Esophagus muscularis mucosa (tissue), 4 donors: ENCODE measurements around the gene ASS1. TPM values are rescaled to one million over a fixed set of nuclear protein-coding genes. Genes with fewer than 3 reads are reported as not detected.

Source experiments
- DNase-seq: peaks from one replicate; pipeline ENCODE4 v3.0.0-alpha.2; 2017; ENCODE audit errors: extremely low spot score
- H3K27ac ChIP-seq, 4 donors: fragments of 200-600 bp; sonication (generic); replicated peaks in 1 of 4; 1 replicate in 3 of 4; 2 replicates in 1 of 4; pipeline ENCODE4 v1.5.1; 2016 to 2019; ENCODE audit warnings: mild to moderate bottlenecking in 1 of 4
- H3K27me3 ChIP-seq, 4 donors: fragments of 200-600 bp; sonication (generic); one replicate each; pipeline versions ENCODE4 v1.5.1 to v1.6.0; 2016 to 2019
- H3K36me3 ChIP-seq, 4 donors: fragments of 200-600 bp; sonication (generic); one replicate each; pipeline ENCODE4 v1.5.1; 2016 to 2019
- H3K4me1 ChIP-seq, 4 donors: fragments of 200-600 bp; sonication (generic); one replicate each; pipeline ENCODE4 v1.5.1; 2016 to 2019
- H3K4me3 ChIP-seq, 4 donors: fragments of 200-600 bp; sonication (generic); 1 replicate in 2 of 4; 2 replicates in 2 of 4; pipeline ENCODE4 v1.5.1; 2016 to 2019; ENCODE audit warnings: mild to moderate bottlenecking in 4 of 4, moderate library complexity in 1 of 4
- H3K9me3 ChIP-seq, 4 donors: fragments of 200-600 bp; sonication (generic); 1 replicate in 3 of 4; 2 replicates in 1 of 4; pipeline ENCODE4 v1.5.1; 2016 to 2019
- EP300 ChIP-seq: sonication (generic); formaldehyde crosslinking; IDR thresholded peaks from one replicate; pipeline ENCODE4 v1.6.1; 2017; ENCODE audit warnings: antibody characterized with exemption
- POLR2A ChIP-seq: fragments of 450-650 bp; IDR thresholded peaks from one replicate; pipeline ENCODE4 v1.6.1; 2017; ENCODE audit warnings: antibody characterized with exemption, moderate library complexity, mild to moderate bottlenecking, low read depth
- POLR2AphosphoS5 ChIP-seq, 2 donors: sonication (generic); formaldehyde crosslinking; IDR thresholded peaks; one replicate each; pipeline ENCODE4 v1.6.1; 2017; ENCODE audit warnings: antibody characterized with exemption in 2 of 2
- WGBS: methylation state at CpG from one replicate; pipeline ENCODE4 v1.1.5; 2018; 5-methylcytosine and 5-hydroxymethylcytosine counted together
- intact Hi-C: fragments of 100-400 bp; cut with DNase I; formaldehyde crosslinking; loops from one replicate; pipeline ENCODE4 v1.15.1; 2023
- total RNA-seq, 4 donors: library from RNA; depleted of rRNA; stranded (reverse); fragments of >200 nt; gene quantifications; one replicate each; pipeline versions ENCODE4 v1.1.0 to v1.2.1, GENCODE V29; 2016
- TF ChIP-seq, protein P1 (sequence below), 3 experiments: fragments of 200-600 bp in 2 of 3; fragments of 450-650 bp in 1 of 3; sonication (generic) in 2 of 3; IDR thresholded peaks; one replicate each; pipeline ENCODE4 v1.5.1; 2017 to 2019; ENCODE audit warnings: antibody characterized with exemption in 3 of 3, mild to moderate bottlenecking in 2 of 3, moderate library complexity in 1 of 3

ASS1 gene
- total RNA-seq, 4 donors from 2014 or later = 67.7 to 113 (median 97.1) TPM

DNA sequence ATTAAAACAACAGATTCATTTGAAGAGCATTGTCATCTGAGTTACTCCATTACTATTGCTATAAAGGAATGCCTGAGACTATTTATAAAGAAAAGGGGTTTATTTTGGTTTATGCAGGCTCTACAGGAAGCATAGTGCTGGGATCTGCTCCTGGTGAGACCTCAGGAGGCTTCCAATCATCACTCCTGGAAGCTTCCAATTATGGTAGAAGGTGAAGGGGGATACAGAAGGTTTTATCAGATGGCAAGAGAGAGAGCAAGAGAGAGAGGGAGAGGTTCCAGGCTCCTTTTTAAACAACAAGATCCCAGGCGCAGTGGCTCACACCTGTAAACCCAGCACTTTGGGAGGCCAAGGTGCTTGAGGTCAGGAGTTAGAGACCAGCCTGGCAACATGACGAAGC is 63.5 kb downstream of the ASS1 start:
- peaks cover 0 to 9% (median 0%) of the 10 kb centered on the region in 4 donors for H3K9me3 ChIP-seq
- no peak overlapping the region for H3K4me3 ChIP-seq
- WGBS = 50% methylated on average over 2 of the region's 2 CpGs
- no peaks in the 10 kb centered on the region for H3K4me1 ChIP-seq
- no peaks in the 10 kb centered on the region for H3K36me3 ChIP-seq
- H3K27me3 ChIP-seq = no peaks in the 10 kb centered on the region
- intact Hi-C loops = no loop called here
- no peak overlapping the region for H3K27ac ChIP-seq
- no peak for TF ChIP-seq POLR2AphosphoS5 (IDR thresholded peaks at IDR 0.05)
- TF ChIP-seq, protein P1, sequence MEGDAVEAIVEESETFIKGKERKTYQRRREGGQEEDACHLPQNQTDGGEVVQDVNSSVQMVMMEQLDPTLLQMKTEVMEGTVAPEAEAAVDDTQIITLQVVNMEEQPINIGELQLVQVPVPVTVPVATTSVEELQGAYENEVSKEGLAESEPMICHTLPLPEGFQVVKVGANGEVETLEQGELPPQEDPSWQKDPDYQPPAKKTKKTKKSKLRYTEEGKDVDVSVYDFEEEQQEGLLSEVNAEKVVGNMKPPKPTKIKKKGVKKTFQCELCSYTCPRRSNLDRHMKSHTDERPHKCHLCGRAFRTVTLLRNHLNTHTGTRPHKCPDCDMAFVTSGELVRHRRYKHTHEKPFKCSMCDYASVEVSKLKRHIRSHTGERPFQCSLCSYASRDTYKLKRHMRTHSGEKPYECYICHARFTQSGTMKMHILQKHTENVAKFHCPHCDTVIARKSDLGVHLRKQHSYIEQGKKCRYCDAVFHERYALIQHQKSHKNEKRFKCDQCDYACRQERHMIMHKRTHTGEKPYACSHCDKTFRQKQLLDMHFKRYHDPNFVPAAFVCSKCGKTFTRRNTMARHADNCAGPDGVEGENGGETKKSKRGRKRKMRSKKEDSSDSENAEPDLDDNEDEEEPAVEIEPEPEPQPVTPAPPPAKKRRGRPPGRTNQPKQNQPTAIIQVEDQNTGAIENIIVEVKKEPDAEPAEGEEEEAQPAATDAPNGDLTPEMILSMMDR (IDR thresholded peaks at IDR 0.05) = no peak
- TF ChIP-seq EP300 = no peak
- TF ChIP-seq POLR2A = no peak
- no peak for DNase-seq

GRCh38 chr9:130512199-130512598 is 67.4 kb downstream of the ASS1 start:
- 83% methylated on average over 4 of the region's 4 CpGs for WGBS

DNA sequence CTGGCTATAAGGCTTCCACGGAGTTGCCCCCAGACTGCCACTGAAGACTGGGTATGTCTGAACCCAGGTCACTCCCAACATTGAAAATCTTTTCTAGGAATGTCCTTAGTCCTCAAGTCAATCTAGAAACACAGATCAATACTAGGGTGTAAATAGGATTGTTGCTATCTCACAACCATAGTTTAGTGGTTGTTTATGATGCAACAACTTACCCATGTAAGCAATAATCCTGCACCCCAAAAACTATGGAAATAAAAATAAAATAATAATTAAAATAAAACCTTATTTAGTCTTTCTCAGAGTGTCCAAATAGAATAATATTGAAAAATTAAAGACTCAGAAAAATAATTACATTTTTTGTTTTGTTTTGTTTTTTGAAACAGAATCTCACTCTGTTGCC is 68.3 kb downstream of the ASS1 start:
- Histone ChIP-seq H3K4me3 (no peak overlapping the region), H3K4me1 (no peaks in the 10 kb centered on the region), H3K36me3 (no peaks in the 10 kb centered on the region), H3K27me3 (peaks cover 0 to 13% (median 0%) of the 10 kb centered on the region in 4 donors), H3K27ac (no peak overlapping the region), H3K9me3 (peaks cover 0 to 9% (median 0%) of the 10 kb centered on the region in 4 donors)
- DNase-seq = no peak
- intact Hi-C loops = no loop called here
- 67% methylated on average over 1 of the region's 1 CpG for WGBS
- TF ChIP-seq EP300 (no peak), POLR2AphosphoS5 (IDR thresholded peaks at IDR 0.05) (no peak), POLR2A (no peak)
- TF ChIP-seq, protein P1 (IDR thresholded peaks at IDR 0.05) = no peak

More at GRCh38 chr9:130512199-130512598, 67.4 kb downstream of the ASS1 start:
- no peak for DNase-seq
- TF ChIP-seq, protein P1 (IDR thresholded peaks at IDR 0.05) = no peak
- TF ChIP-seq POLR2AphosphoS5 (IDR thresholded peaks at IDR 0.05) (no peak), EP300 (no peak), POLR2A (no peak)
- H3K4me1 ChIP-seq = no peaks in the 10 kb centered on the region
- H3K27me3 ChIP-seq = peaks cover 0 to 13% (median 0%) of the 10 kb centered on the region in 4 donors
- H3K36me3 ChIP-seq = no peaks in the 10 kb centered on the region
- intact Hi-C loops = no loop called here
- H3K4me3 ChIP-seq = no peak overlapping the region
- H3K9me3 ChIP-seq = peaks cover 0 to 9% (median 0%) of the 10 kb centered on the region in 4 donors
- H3K27ac ChIP-seq = no peak overlapping the region

DNA sequence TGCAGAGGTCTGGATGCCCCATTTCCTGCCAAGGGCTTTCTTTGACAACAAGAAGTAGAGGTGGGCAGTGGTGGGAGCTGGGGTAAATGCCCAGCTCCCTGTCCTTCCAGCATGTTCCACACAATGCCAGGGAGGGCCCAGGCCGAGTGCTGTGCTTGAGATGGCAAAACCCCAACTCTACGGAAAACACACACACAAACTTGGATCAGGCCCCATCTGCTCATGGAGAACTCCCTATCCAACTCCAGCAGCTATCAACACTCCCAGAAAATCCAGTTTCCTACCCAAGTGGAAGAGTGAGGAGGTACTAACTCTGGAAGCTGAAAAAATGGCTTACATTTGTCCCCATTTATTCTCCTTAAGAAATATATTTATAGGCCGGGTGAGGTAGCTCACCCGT is 73.5 kb downstream of the ASS1 start:
- TF ChIP-seq POLR2AphosphoS5 (IDR thresholded peaks at IDR 0.05) = no peak
- TF ChIP-seq POLR2A = no peak
- TF ChIP-seq, protein P1 (IDR thresholded peaks at IDR 0.05) = no peak
- TF ChIP-seq EP300 = no peak
- Histone ChIP-seq H3K9me3 (no peaks in the 10 kb centered on the region), H3K27me3 (peaks cover 0 to 24% (median 0%) of the 10 kb centered on the region in 4 donors), H3K4me3 (no peak overlapping the region), H3K4me1 (no peaks in the 10 kb centered on the region), H3K27ac (no peak overlapping the region), H3K36me3 (no peaks in the 10 kb centered on the region)
- intact Hi-C loops = no loop called here
- DNase-seq = no peak
- 68% methylated on average over 3 of the region's 4 CpGs for whole genome bisulfite sequencing
